Measurements from ENCODE around the gene KIAA0232.
"Not testable (repeated sequence)": the region's sequence is repeated elsewhere in the genome, so short reads cannot be mapped to it uniquely, and the experiment has no call there.

KIAA0232 gene

DNA sequence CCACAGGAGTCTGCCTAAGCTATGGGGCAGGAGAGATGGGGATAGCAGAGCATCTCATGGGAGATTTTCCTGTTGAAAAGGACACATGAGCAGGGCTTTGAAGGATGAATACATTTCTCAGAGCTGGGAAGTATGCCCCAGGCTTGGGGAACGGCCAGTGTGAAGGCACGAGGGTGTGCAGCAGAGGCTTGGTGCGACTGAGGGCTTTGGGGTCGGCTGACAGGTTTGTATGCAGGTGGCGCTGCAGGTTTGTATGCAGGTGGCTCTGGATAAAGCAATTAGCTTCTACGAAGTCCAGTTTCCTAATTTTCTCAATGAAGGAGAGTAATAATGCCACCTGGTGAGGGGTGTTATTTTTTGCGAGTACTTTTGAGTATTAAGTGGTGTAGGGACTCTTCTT is 6.8 kb upstream of the KIAA0232 start:
- no peak for DNase-seq

DNA sequence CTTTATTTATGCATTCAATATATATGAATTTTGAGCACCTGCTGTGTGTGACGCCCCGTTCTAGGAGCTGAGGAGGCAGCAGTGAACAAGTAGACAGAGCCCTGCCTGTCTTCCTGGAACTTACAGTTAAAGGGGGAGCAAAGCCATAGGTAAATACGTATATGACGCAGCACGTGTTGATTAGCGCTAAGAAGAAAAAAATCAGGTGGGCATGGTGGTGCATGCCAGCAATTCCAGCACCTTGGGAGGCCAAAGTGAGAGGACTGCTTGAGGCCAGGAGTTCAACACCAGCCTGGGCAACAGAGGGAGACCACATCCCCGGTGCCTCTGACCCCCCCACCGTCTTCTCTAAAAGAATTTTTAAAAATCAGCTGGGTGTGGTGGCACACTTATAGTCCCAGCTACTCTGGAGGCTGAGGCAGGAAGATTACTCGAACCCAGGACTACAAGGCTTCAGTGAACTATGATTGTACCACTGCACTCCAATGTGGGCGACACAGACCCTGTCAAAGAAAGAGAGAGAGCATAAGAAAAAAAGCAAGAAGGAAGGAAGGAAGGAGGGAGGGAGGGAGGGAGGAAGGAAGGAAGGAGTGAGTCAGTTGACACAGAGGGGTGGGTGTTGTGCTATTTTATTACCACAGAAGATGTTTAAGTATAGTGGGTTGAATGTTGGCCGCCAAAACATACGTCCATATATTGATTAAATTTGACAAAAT is 5.4 kb upstream of the KIAA0232 start:
- DNase-seq = no peak

- DNase-seq = peak; percentile 55 to 73 (median 62)
Measured at GRCh38 chr4:6777636-6778281, 4.8 kb upstream of the KIAA0232 start.

- DNase-seq = no peak
Measured at GRCh38 chr4:6778435-6778834, 4.1 kb upstream of the KIAA0232 start.

DNA sequence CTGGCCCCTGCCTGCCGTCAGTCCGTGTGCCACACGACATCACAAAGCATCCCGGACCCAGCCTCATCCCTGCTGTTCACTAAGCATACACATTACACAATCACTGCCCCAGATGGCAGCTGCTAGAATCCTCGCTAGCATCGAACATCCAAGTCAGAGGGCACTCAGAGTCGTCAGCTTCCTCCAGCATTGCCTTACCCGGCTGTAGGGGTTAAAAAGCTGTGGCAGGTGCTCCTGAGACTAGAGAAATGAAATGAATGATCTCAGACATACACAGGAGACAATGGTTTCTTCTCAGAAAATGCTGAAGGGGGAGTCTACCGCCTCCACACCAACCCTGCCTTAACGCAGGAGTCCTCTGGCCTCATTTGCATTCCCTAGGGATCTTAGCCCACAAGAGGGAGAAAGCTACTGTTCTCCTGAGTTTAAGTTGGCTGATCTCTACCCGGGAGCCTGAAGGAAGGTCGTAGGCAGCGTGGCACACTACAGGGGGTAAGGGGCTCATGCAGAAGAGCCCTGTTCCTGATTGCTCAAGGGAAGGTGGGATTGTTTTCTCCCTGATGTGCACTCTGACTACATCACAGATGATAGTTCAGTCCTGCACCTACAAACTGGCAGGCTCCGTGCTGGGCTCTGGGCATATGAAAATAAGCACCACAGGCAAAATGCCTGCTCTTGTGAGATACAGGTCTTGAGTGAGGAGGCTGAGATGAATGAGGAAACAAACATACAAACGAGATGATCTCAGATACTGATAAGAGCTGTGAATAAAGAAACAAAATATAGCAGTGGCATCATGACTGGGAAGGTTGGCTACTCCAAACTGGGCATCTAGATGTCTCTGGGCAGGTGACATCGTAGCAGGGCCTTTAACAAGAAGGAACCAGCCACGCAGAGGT is 2.6 kb upstream of the KIAA0232 start:
- DNase-seq = peak in 3 of 4 experiments; percentile 22 to 42 (median 25)

GRCh38 chr4:6781113-6781512 is 1.4 kb upstream of the KIAA0232 start:
- DNase-seq = no peak

DNA sequence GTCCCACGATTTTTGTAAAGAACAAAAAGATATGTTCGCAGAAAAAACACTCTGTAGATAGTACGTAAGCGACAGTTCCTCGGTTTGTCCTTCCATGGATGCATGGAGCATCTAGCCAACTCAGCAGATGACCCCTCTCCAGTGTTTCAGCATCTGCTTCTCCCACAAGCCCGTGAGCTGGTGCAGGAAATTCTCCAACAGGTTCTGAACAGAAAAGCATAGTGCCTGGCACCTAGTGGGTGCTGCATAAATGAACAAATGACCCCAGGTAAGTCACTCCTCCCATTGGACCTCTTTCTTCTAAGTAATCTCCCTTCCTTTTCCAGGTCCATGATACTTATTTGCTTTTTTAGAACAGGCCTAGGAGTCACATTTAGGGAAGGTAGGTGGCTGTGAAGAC is 966 bp upstream of the KIAA0232 start:
- DNase-seq = no peak

DNA sequence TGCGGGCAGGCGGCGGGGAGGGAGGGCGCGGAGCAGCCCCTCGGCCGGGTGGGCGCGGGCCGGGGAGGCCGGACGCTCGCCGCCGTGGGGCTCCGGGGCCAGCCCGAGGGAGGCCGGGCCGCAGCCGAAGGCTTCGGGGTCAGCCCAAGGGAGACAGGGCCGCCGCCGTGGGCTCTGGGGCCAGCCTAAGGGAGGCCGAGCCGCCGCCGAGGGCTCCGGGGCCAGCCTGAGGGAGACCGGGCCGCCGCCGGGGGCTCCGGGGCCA is 251 bp downstream of the KIAA0232 start:
- no peak for DNase-seq

DNA sequence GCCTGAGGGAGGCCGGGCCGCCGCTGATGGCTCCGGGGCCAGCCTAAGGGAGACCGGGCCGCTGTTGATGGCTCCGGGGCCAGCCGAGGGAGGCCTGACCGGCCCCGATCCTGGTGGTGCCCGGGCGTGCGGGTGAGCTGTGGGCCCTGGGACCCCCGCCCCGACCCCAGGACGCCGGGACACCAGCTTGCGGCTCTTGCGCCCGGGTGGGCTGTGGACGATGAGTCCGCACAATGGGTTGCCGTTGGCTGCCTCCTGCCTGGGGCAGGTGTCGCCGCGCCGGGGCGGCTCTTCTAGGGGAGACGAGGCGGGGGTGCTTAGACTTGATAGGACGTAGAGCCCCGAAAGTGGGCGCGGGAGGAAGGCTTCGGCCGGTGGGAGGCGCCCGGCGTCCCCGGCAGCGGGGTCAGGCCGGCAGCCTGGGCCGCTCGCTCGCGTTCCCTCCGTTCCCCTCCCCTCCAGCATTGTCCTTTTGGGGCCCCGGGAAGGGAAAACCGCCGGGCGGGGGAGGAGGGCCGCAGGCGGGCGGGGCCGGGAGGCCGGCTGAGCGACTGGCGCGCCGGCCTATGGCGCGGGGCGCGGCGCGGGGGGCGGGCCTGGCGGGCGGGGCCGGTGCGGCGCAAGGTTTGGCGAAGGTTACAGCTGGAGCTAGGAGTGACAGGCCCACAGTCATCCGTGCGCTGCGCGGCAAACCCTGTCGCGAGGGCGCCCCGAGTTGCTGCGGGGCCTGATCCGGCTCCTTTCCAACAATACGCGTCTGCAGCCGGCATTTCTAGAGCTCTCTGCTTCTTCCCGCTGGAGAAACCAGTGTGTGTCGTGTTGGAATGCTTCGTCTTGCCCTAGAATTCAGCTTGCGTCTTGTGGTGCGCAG is 819 bp downstream of the KIAA0232 start:
- peak; percentile 91 to 98 (median 94) for DNase-seq

GRCh38 chr4:6785572-6785925 is 3.0 kb downstream of the KIAA0232 start:
- no peak for DNase-seq

DNA sequence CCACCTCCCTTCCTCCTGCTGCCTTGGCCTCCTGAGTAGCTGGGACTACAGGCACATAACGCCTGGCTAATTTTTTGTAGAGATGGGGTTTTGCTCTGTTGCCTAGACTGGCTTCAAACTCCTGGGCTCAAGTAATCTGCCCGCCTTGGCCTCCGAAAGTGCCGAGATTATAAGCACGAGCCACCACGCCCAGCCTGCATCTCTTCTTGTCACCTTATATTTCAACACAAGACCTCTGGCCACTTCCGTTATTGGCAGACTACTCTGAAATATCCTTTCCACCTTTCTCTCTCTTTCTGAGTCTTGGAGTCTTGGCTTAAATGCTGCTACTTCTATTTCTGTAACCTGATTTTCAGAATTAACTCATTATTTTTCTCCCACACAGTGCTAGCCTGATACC is 5.6 kb downstream of the KIAA0232 start:
- no peak for DNase-seq

DNA sequence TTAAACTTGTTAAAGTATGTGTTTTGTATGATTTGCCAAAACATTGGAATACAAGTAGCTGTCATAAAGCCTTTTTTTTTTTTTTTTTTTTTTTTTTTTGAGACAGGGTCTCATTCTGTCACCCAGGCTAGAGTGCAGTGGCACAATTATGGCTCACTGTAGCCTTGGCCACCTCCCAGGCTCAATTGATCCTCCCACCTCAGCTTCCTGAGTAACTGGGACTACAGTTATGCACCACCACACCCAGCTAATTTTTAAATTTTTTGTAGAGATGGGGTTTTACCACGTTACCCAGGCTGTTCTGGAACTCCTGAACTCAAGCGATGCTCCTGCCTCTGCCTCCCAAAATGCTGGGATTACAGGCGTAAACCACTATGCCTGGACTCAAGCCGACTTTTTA is 8.7 kb downstream of the KIAA0232 start:
- DNase-seq = not testable (repeated sequence)

DNA sequence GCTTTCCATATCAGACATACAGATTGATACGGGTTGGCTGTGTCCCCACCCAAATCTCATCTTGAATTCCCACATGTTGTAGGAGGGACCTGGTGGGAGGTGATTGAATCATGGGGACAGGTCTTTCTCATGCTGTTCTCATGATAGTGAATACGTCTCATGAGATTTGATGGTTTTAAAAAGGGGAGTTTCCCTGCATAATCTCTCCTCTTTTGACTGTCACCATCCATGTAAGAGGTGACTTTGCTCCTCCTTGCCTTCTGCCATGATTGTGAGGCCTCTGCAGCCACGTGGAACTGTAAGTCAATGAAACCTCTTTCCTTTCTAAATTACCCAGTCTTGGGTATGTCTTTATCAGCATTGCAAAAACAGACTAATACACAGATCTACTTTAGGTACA is 9.3 kb downstream of the KIAA0232 start:
- DNase-seq = not testable (repeated sequence)

- DNase-seq = no peak
Measured at GRCh38 chr4:6794189-6794588, 11.7 kb downstream of the KIAA0232 start.

DNA sequence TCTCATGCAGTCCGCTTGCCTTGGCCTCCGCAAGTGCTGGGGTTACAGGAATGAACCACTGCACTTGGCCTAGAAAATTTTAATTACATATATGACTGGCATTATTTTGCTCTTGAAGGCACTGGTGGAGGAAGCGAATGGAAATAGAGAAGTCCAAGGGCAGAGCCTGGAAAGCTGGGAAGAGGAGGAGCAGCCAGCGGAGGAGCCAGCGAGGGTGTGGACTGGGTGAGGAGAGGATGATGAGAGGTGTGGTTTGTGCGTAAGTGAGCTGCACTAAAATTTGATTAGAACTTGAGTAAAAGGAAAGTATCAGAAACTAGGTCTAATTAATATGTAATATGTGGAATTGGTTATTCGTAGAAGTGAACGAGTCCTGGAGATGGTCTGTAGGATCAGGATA is 13.3 kb downstream of the KIAA0232 start:
- no peak for DNase-seq

DNA sequence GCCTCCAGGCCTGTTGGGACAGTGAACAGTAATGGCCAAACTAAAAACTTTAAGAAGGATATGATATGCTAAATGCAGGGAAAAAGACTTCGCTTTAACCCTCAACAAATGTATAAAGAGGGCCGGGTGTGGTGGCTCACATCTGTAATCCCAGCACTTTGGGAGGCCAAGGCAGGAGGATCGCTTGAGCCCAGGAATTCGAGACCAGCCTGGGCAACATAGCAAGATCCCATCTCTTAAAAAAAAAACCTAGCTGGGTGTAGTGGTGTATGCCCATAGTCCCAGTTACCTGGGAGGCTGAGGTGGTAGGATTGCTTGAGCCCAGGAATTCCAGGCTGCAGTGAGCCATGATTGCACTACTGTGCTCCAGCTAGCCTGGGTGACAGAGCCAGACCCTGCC is 14.8 kb downstream of the KIAA0232 start:
- DNase-seq = not testable (repeated sequence)

- no peak for DNase-seq
Measured at GRCh38 chr4:6799091-6799490, 16.6 kb downstream of the KIAA0232 start.

- peak in 3 of 4 experiments; percentile 41 to 52 (median 42) for DNase-seq
Measured at GRCh38 chr4:6802025-6802424, 19.5 kb downstream of the KIAA0232 start.

GRCh38 chr4:6802626-6803025 is 20.1 kb downstream of the KIAA0232 start:
- DNase-seq = no peak

GRCh38 chr4:6803246-6803645 is 20.7 kb downstream of the KIAA0232 start:
- DNase-seq = no peak

DNA sequence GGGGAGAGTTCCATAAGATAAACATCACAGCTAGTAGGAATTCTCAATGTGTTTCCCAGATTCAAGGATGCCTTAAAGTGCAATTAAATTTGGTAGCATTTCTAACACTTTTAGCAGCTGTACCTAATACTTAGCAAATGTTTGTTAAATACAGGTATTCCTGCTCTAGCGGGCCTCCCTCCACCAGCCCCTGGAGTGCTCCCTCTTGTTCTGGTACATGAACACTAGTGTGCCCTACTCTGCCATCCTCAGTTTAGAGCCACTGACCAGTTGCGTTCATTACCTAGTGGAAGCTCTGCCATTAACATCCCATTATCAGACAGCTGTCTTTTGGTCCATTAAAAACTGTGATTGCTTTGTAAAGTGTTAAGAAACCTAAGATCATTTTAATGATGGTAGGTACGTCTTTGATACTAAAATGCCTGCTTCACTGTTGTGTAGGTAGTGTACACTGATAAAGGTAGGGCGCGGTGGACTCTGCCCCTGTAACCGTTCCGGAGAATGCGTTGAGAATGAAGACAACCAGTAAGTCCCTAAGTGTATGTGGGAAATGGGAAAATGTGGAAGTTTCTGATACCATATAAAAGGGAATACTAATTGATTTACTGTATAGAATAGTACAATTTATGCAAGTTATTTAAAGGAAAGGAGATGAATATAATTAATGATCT is 21.7 kb downstream of the KIAA0232 start:
- DNase-seq = no peak
